Mammary epithelial cell (primary cell): Measurements from ENCODE around the gene CSMD2.

Source experiments
- EZH2 ChIP-seq: IDR thresholded peaks from 2 replicates; pipeline ENCODE4 v1.6.1; 2012; ENCODE audit warnings: low read length, inconsistent platforms, borderline replicate concordance
- TF ChIP-seq, protein P1 (sequence below), 2 donors: IDR thresholded peaks in 1 of 2; conservative IDR thresholded peaks in 1 of 2; 2 replicates each; pipeline ENCODE4 v1.5.1; 2011 to 2012; ENCODE audit warnings: inconsistent platforms in 2 of 2, low read length in 2 of 2, mild to moderate bottlenecking in 2 of 2, control low read depth in 1 of 2, low read depth in 1 of 2; ENCODE audit not compliant: insufficient read depth in 1 of 2; ENCODE audit errors: extremely low read depth in 1 of 2

DNA sequence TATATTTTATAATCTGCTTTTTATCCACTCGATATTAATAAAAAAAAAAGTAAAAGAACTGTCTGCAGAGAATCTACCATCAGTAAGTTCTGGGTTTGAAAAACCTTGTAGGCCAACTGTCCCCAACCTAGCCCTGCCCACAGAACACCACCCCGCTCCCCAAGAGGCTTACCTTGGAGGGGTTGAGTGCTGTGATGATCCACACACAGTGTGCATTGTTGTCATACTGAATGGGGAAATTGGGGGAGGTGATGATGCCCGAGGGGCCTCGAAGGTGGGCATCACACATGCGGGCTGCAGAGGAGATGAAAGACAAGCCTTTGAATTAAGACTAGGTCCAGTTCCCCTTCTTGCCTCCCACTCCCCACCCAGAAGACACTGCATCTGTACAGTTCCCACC, 354.5 kb downstream of the CSMD2 start:
- TF ChIP-seq, protein P1, sequence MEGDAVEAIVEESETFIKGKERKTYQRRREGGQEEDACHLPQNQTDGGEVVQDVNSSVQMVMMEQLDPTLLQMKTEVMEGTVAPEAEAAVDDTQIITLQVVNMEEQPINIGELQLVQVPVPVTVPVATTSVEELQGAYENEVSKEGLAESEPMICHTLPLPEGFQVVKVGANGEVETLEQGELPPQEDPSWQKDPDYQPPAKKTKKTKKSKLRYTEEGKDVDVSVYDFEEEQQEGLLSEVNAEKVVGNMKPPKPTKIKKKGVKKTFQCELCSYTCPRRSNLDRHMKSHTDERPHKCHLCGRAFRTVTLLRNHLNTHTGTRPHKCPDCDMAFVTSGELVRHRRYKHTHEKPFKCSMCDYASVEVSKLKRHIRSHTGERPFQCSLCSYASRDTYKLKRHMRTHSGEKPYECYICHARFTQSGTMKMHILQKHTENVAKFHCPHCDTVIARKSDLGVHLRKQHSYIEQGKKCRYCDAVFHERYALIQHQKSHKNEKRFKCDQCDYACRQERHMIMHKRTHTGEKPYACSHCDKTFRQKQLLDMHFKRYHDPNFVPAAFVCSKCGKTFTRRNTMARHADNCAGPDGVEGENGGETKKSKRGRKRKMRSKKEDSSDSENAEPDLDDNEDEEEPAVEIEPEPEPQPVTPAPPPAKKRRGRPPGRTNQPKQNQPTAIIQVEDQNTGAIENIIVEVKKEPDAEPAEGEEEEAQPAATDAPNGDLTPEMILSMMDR (conservative IDR thresholded peaks at IDR 0.05 in 1 of 2, IDR thresholded peaks at IDR 0.05 in 1 of 2; ENCODE audit: extremely low read depth in 1 of 2, insufficient read depth in 1 of 2, low read depth in 1 of 2, low read length in 2 of 2), result no peak
- TF ChIP-seq EZH2, result no peak
